Naive thymus-derived CD4-positive, alpha-beta T cell (primary cell): ENCODE measurements around the gene SERTM2. TPM values are rescaled to one million over a fixed set of nuclear protein-coding genes. Genes with fewer than 3 reads are reported as not detected.
"Not testable (repeated sequence)": the region's sequence is repeated elsewhere in the genome, so short reads cannot be mapped to it uniquely, and the experiment has no call there.

ENCODE experiments used
- ATAC-seq: fragments of 150-1000 bp; cut with Tn5 transposase; 2 replicates; pipeline ENCODE4 v1.10.0; 2021; ENCODE audit warnings: mild to moderate bottlenecking, moderate library complexity
- CTCF ChIA-PET: fragments of 350-600 bp; sonication (Branson Sonifier 250); formaldehyde crosslinking; loops from one replicate; lab custom pipeline; 2021; ENCODE audit warnings: antibody characterized with exemption; lab: Charles Lee
- POLR2A ChIA-PET: fragments of 350-600 bp; sonication (Branson Sonifier 250); formaldehyde crosslinking; loops from one replicate; lab custom pipeline; 2021; ENCODE audit warnings: antibody characterized with exemption, inconsistent platforms; lab: Charles Lee
- DNase-seq, 9 donors: peaks; one replicate each; pipeline versions ENCODE4 v3.0.0 to v3.0.0-alpha.2; 2020 to 2022; ENCODE audit warnings: mixed read lengths in 1 of 9
- H3K27ac ChIP-seq: one replicate; pipeline ENCODE4 v1.7.0; 2013; ENCODE audit warnings: mild to moderate bottlenecking, low read depth, low read length, moderate library complexity
- H3K27me3 ChIP-seq, 2 donors: one replicate each; pipeline ENCODE4 v1.7.0; 2013; ENCODE audit warnings: low read length in 2 of 2, mild to moderate bottlenecking in 2 of 2, moderate library complexity in 2 of 2; ENCODE audit not compliant: control insufficient read depth in 2 of 2, insufficient read depth in 2 of 2
- H3K36me3 ChIP-seq, 3 experiments: 1 replicate in 2 of 3; 2 replicates in 1 of 3; pipeline ENCODE4 v1.7.0; 2013; ENCODE audit warnings: low read length in 3 of 3, mild to moderate bottlenecking in 3 of 3, moderate library complexity in 1 of 3; ENCODE audit not compliant: insufficient read depth in 3 of 3, control insufficient read depth in 2 of 3
- H3K4me1 ChIP-seq, 2 donors: one replicate each; pipeline ENCODE4 v1.7.0; 2013; ENCODE audit warnings: low read length in 2 of 2, mild to moderate bottlenecking in 2 of 2, moderate library complexity in 1 of 2; ENCODE audit not compliant: control insufficient read depth in 2 of 2, insufficient read depth in 2 of 2
- H3K4me3 ChIP-seq: 2 replicates; pipeline ENCODE4 v1.7.0; 2013; ENCODE audit warnings: mild to moderate bottlenecking, low read length
- H3K9me3 ChIP-seq, 3 experiments: 1 replicate in 2 of 3; 2 replicates in 1 of 3; pipeline ENCODE4 v1.7.0; 2013; ENCODE audit warnings: low read length in 3 of 3; ENCODE audit not compliant: control insufficient read depth in 2 of 3
- H3K27ac Mint-ChIP-seq, 9 donors: one replicate each; pipeline ENCODE4 v1.8.0; 2020 to 2022; ENCODE audit warnings: mixed read lengths in 9 of 9, mild to moderate bottlenecking in 8 of 9, moderate library complexity in 5 of 9, inconsistent platforms in 2 of 9
- H3K27me3 Mint-ChIP-seq, 5 donors: one replicate each; pipeline ENCODE4 v1.8.0; 2021 to 2022; ENCODE audit warnings: mixed read lengths in 5 of 5, mild to moderate bottlenecking in 1 of 5
- H3K36me3 Mint-ChIP-seq, 5 donors: one replicate each; pipeline ENCODE4 v1.8.0; 2020 to 2022; ENCODE audit warnings: mixed read lengths in 5 of 5, mild to moderate bottlenecking in 3 of 5, inconsistent platforms in 1 of 5
- H3K4me1 Mint-ChIP-seq, 7 donors: one replicate each; pipeline ENCODE4 v1.8.0; 2020 to 2022; ENCODE audit warnings: mixed read lengths in 7 of 7, mild to moderate bottlenecking in 3 of 7, inconsistent platforms in 1 of 7
- H3K4me3 Mint-ChIP-seq, 10 donors: one replicate each; pipeline ENCODE4 v1.8.0; 2020 to 2022; ENCODE audit warnings: mild to moderate bottlenecking in 10 of 10, mixed read lengths in 10 of 10, moderate library complexity in 6 of 10, inconsistent platforms in 2 of 10
- H3K9me3 Mint-ChIP-seq, 11 donors: one replicate each; pipeline ENCODE4 v1.8.0; 2020 to 2022; ENCODE audit warnings: mixed read lengths in 11 of 11, mild to moderate bottlenecking in 4 of 11, inconsistent platforms in 1 of 11, moderate library complexity in 1 of 11
- intact Hi-C, 2 donors: fragments of 100-400 bp; cut with micrococcal nuclease; formaldehyde crosslinking; loops; one replicate each; pipeline ENCODE4 v1.15.1; 2023
- polyA plus RNA-seq, 2 donors: library from polyadenylated mRNA; unstranded; fragments of 300-500 nt; fragmentation: Illumina TruSeq; gene quantifications; one replicate each; pipeline ENCODE4 v1.2.3, GENCODE V29; 2021
- total RNA-seq, 6 experiments: library from RNA in 5 of 6; stranded (reverse) in 5 of 6; gene quantifications; 1 replicate in 5 of 6; 2 replicates in 1 of 6; pipeline ENCODE4 v1.2.3 and lab custom pipeline; 2021 to 2026

SERTM2 gene
- total and polyA plus RNA-seq, 7 experiments from 2014 or later = not detected

GRCh38 chrX:111549235-111549634 is 37.8 kb downstream of the SERTM2 start:
- H3K27me3 Mint-ChIP-seq, H3K27ac Mint-ChIP-seq, H3K4me1 Mint-ChIP-seq, H3K9me3 ChIP-seq, POLR2A ChIA-PET, H3K36me3 Mint-ChIP-seq, DNase-seq, intact Hi-C loops, CTCF ChIA-PET, H3K27me3 ChIP-seq, H3K36me3 ChIP-seq, H3K4me3 Mint-ChIP-seq, H3K4me3 ChIP-seq, ATAC-seq, H3K4me1 ChIP-seq, H3K27ac ChIP-seq, H3K9me3 Mint-ChIP-seq: not testable (repeated sequence)

- no peaks in the 10 kb centered on the region for H3K27me3 ChIP-seq
- H3K4me1 ChIP-seq = no peaks in the 10 kb centered on the region
- ChIA-PET POLR2A (no interaction called here), CTCF (no interaction called here)
- Mint-ChIP-seq H3K27ac (no peak overlapping the region), H3K36me3 (no peaks in the 10 kb centered on the region), H3K4me3 (no peak overlapping the region), H3K27me3 (no peaks in the 10 kb centered on the region), H3K4me1 (no peaks in the 10 kb centered on the region), H3K9me3 (no peaks in the 10 kb centered on the region)
- no peak for ATAC-seq
- H3K9me3 ChIP-seq = no peaks in the 10 kb centered on the region
- H3K4me3 ChIP-seq = no peak overlapping the region
- H3K27ac ChIP-seq = no peak overlapping the region
- intact Hi-C loops = no loop called here
- no peak for DNase-seq
- no peaks in the 10 kb centered on the region for H3K36me3 ChIP-seq
Measured at GRCh38 chrX:111555406-111555958, 44.0 kb downstream of the SERTM2 start.

GRCh38 chrX:111560801-111561200 is 49.4 kb downstream of the SERTM2 start:
- Mint-ChIP-seq H3K27me3 (peaks cover 0 to 5% (median 0%) of the 10 kb centered on the region in 5 donors), H3K4me3 (no peak overlapping the region), H3K36me3 (no peaks in the 10 kb centered on the region), H3K4me1 (no peaks in the 10 kb centered on the region), H3K9me3 (peaks cover 0 to 3% (median 0%) of the 10 kb centered on the region in 11 donors), H3K27ac (no peak overlapping the region)
- Histone ChIP-seq H3K9me3 (no peaks in the 10 kb centered on the region), H3K36me3 (no peaks in the 10 kb centered on the region), H3K27me3 (no peaks in the 10 kb centered on the region), H3K4me3 (no peak overlapping the region), H3K4me1 (no peaks in the 10 kb centered on the region), H3K27ac (no peak overlapping the region)
- POLR2A ChIA-PET = no interaction called here
- DNase-seq (no peak), ATAC-seq (no peak)
- CTCF ChIA-PET = no interaction called here
- intact Hi-C loops = no loop called here

GRCh38 chrX:111561851-111562250 is 50.4 kb downstream of the SERTM2 start:
- Mint-ChIP-seq H3K27me3 (peaks cover 0 to 5% (median 0%) of the 10 kb centered on the region in 5 donors), H3K27ac (no peak overlapping the region), H3K4me1 (no peaks in the 10 kb centered on the region), H3K4me3 (no peak overlapping the region), H3K9me3 (peaks cover 0 to 3% (median 0%) of the 10 kb centered on the region in 11 donors), H3K36me3 (no peaks in the 10 kb centered on the region)
- no peak for ATAC-seq
- DNase-seq = no peak
- H3K36me3 ChIP-seq = no peaks in the 10 kb centered on the region
- no peaks in the 10 kb centered on the region for H3K27me3 ChIP-seq
- POLR2A ChIA-PET = no interaction called here
- intact Hi-C loops = no loop called here
- CTCF ChIA-PET = no interaction called here
- no peak overlapping the region for H3K4me3 ChIP-seq
- H3K9me3 ChIP-seq = no peaks in the 10 kb centered on the region
- H3K27ac ChIP-seq = no peak overlapping the region
- no peaks in the 10 kb centered on the region for H3K4me1 ChIP-seq

- DNase-seq = no peak
- ChIA-PET CTCF (no interaction called here), POLR2A (no interaction called here)
- Mint-ChIP-seq H3K36me3 (no peaks in the 10 kb centered on the region), H3K9me3 (peaks cover 0 to 3% (median 0%) of the 10 kb centered on the region in 11 donors), H3K4me3 (no peak overlapping the region), H3K4me1 (no peaks in the 10 kb centered on the region), H3K27me3 (peaks cover 0 to 5% (median 0%) of the 10 kb centered on the region in 5 donors), H3K27ac (no peak overlapping the region)
- no peak overlapping the region for H3K4me3 ChIP-seq
- no peak for ATAC-seq
- H3K27me3 ChIP-seq = no peaks in the 10 kb centered on the region
- H3K4me1 ChIP-seq = no peaks in the 10 kb centered on the region
- H3K27ac ChIP-seq = no peak overlapping the region
- no peaks in the 10 kb centered on the region for H3K36me3 ChIP-seq
- no peaks in the 10 kb centered on the region for H3K9me3 ChIP-seq
- intact Hi-C loops = no loop called here
Measured at GRCh38 chrX:111567542-111568255, 56.3 kb downstream of the SERTM2 start.

- Mint-ChIP-seq H3K4me1 (no peaks in the 10 kb centered on the region), H3K27ac (no peak overlapping the region), H3K27me3 (peaks cover 0 to 5% (median 0%) of the 10 kb centered on the region in 5 donors), H3K9me3 (peaks cover 0 to 3% (median 0%) of the 10 kb centered on the region in 11 donors), H3K36me3 (no peaks in the 10 kb centered on the region), H3K4me3 (no peak overlapping the region)
- no peak overlapping the region for H3K27ac ChIP-seq
- H3K4me1 ChIP-seq = no peaks in the 10 kb centered on the region
- no peak overlapping the region for H3K4me3 ChIP-seq
- no peak for DNase-seq
- no peaks in the 10 kb centered on the region for H3K36me3 ChIP-seq
- intact Hi-C loops = no loop called here
- no peaks in the 10 kb centered on the region for H3K27me3 ChIP-seq
- no peaks in the 10 kb centered on the region for H3K9me3 ChIP-seq
- ChIA-PET CTCF (no interaction called here), POLR2A (no interaction called here)
- ATAC-seq = no peak
Measured at GRCh38 chrX:111568354-111568753, 56.9 kb downstream of the SERTM2 start.

GRCh38 chrX:111568817-111569216 is 57.4 kb downstream of the SERTM2 start:
- no peak overlapping the region for H3K4me3 Mint-ChIP-seq
- H3K9me3 ChIP-seq = no peaks in the 10 kb centered on the region
- H3K9me3 Mint-ChIP-seq = peaks cover 0 to 3% (median 0%) of the 10 kb centered on the region in 11 donors
- no peak for DNase-seq
- no peaks in the 10 kb centered on the region for H3K36me3 Mint-ChIP-seq
- no peaks in the 10 kb centered on the region for H3K27me3 ChIP-seq
- ChIA-PET CTCF (no interaction called here), POLR2A (no interaction called here)
- no peaks in the 10 kb centered on the region for H3K36me3 ChIP-seq
- H3K27ac Mint-ChIP-seq = no peak overlapping the region
- no peak overlapping the region for H3K4me3 ChIP-seq
- no peaks in the 10 kb centered on the region for H3K4me1 Mint-ChIP-seq
- peaks cover 0 to 5% (median 0%) of the 10 kb centered on the region in 5 donors for H3K27me3 Mint-ChIP-seq
- ATAC-seq = no peak
- H3K27ac ChIP-seq = no peak overlapping the region
- H3K4me1 ChIP-seq = no peaks in the 10 kb centered on the region
- intact Hi-C loops = no loop called here
